H9 (cell line): ENCODE data around the gene LONP2. TPM values are rescaled to one million over a fixed set of nuclear protein-coding genes. Genes with fewer than 3 reads are reported as not detected.

Experiments used
- DNase-seq: peaks from one replicate; pipeline ENCODE4 v3.0.0-alpha.2; 2017
- H2AFZ ChIP-seq: one replicate; pipeline ENCODE4 v1.6.1; 2013; ENCODE audit warnings: mild to moderate bottlenecking, low read length, control low read depth, moderate library complexity
- H2AK5ac ChIP-seq: 2 replicates; pipeline ENCODE4 v1.6.1; 2013; ENCODE audit warnings: low read length, control low read depth, mixed read lengths; ENCODE audit not compliant: insufficient read length
- H2BK120ac ChIP-seq: one replicate; pipeline ENCODE4 v1.6.1; 2013; ENCODE audit warnings: low read depth, mild to moderate bottlenecking, low read length, control low read depth, inconsistent platforms; ENCODE audit not compliant: poor library complexity, severe bottlenecking
- H2BK12ac ChIP-seq: 2 replicates; pipeline ENCODE4 v1.6.1; 2013; ENCODE audit warnings: low read length, control low read depth, mixed read lengths, low read depth; ENCODE audit not compliant: insufficient read length
- H2BK15ac ChIP-seq: 2 replicates; pipeline ENCODE4 v1.6.1; 2013; ENCODE audit warnings: low read depth, low read length, control low read depth
- H2BK20ac ChIP-seq: one replicate; pipeline ENCODE4 v1.6.1; 2013; ENCODE audit warnings: low read depth, mild to moderate bottlenecking, low read length, control low read depth, inconsistent platforms; ENCODE audit not compliant: poor library complexity, severe bottlenecking
- H2BK5ac ChIP-seq: 2 replicates; pipeline ENCODE4 v1.6.1; 2013; ENCODE audit warnings: low read length, control low read depth, mixed read lengths; ENCODE audit not compliant: insufficient read length
- H3K14ac ChIP-seq: 2 replicates; pipeline ENCODE4 v1.6.1; 2013; ENCODE audit warnings: low read length, control low read depth; ENCODE audit not compliant: insufficient read depth
- H3K18ac ChIP-seq: 2 replicates; pipeline ENCODE4 v1.6.1; 2013; ENCODE audit warnings: low read depth, mild to moderate bottlenecking, mixed read lengths, low read length, control low read depth; ENCODE audit not compliant: insufficient read length
- H3K23ac ChIP-seq: 2 replicates; pipeline ENCODE4 v1.6.1; 2013; ENCODE audit warnings: low read length, control low read depth, mixed read lengths, low read depth; ENCODE audit not compliant: insufficient read length
- H3K23me2 ChIP-seq: 2 replicates; pipeline ENCODE4 v1.6.1; 2013; ENCODE audit warnings: low read depth, mild to moderate bottlenecking, mixed read lengths, low read length, control low read depth; ENCODE audit not compliant: insufficient read length, poor library complexity, severe bottlenecking
- H3K27ac ChIP-seq: 2 replicates; pipeline ENCODE4 v1.5.1; 2013; ENCODE audit warnings: low read length, control low read depth, mixed read lengths, low read depth; ENCODE audit not compliant: insufficient read length
- H3K27me3 ChIP-seq: 2 replicates; pipeline ENCODE4 v1.6.1; 2013; ENCODE audit warnings: low read length, control low read depth, inconsistent platforms; ENCODE audit not compliant: insufficient read depth
- H3K4ac ChIP-seq: 2 replicates; pipeline ENCODE4 v1.6.1; 2013; ENCODE audit warnings: low read depth, mild to moderate bottlenecking, control low read depth, inconsistent platforms, low read length, moderate library complexity
- H3K4me1 ChIP-seq: 2 replicates; pipeline ENCODE4 v1.6.1; 2013; ENCODE audit warnings: low read length, control low read depth, inconsistent platforms; ENCODE audit not compliant: insufficient read depth
- H3K4me2 ChIP-seq: 2 replicates; pipeline ENCODE4 v1.6.1; 2013; ENCODE audit warnings: low read length, control low read depth, mixed read lengths; ENCODE audit not compliant: insufficient read length, insufficient read depth
- H3K56ac ChIP-seq: 2 replicates; pipeline ENCODE4 v1.6.1; 2013; ENCODE audit warnings: low read depth, mild to moderate bottlenecking, mixed read lengths, low read length, control low read depth; ENCODE audit not compliant: insufficient read length
- H3K79me1 ChIP-seq: 2 replicates; pipeline ENCODE4 v1.6.1; 2013; ENCODE audit warnings: low read depth, mild to moderate bottlenecking, moderate library complexity, low read length, control low read depth, inconsistent platforms; ENCODE audit not compliant: insufficient read depth, poor library complexity, severe bottlenecking
- H3K79me2 ChIP-seq: 2 replicates; pipeline ENCODE4 v1.6.1; 2013; ENCODE audit warnings: low read length, control low read depth, inconsistent platforms; ENCODE audit not compliant: insufficient read depth
- H3K9ac ChIP-seq: 2 replicates; pipeline ENCODE4 v1.6.1; 2013; ENCODE audit warnings: low read length, control low read depth, mixed read lengths; ENCODE audit not compliant: insufficient read length; ENCODE audit errors: extremely low read depth
- H3K9me3 ChIP-seq: one replicate; pipeline ENCODE4 v1.6.1; 2013; ENCODE audit warnings: low read depth, low read length, inconsistent platforms; ENCODE audit not compliant: control insufficient read depth
- H3T11ph ChIP-seq: one replicate; pipeline ENCODE4 v1.6.1; 2013; ENCODE audit warnings: mild to moderate bottlenecking, low read length, control low read depth, inconsistent platforms
- H4K20me1 ChIP-seq: one replicate; pipeline ENCODE4 v1.6.1; 2013; ENCODE audit not compliant: control insufficient read depth, insufficient read length, insufficient read depth
- H4K5ac ChIP-seq: 2 replicates; pipeline ENCODE4 v1.6.1; 2013; ENCODE audit warnings: low read depth, mild to moderate bottlenecking, mixed read lengths, low read length, control low read depth; ENCODE audit not compliant: insufficient read length
- H4K8ac ChIP-seq: replicated peaks from 2 replicates; pipeline ENCODE4 v1.6.1; 2013; ENCODE audit warnings: low read length, control low read depth, mixed read lengths, low read depth; ENCODE audit not compliant: insufficient read length
- H4K91ac ChIP-seq: 2 replicates; pipeline ENCODE4 v1.6.1; 2013; ENCODE audit warnings: low read depth, mild to moderate bottlenecking, moderate library complexity, mixed read lengths, low read length, control low read depth; ENCODE audit not compliant: insufficient read length
- H3K27ac Mint-ChIP-seq, 3 experiments: 2 replicates in 2 of 3; 3 replicates in 1 of 3; pipeline ENCODE4 v1.8.0; 2020 to 2021; ENCODE audit warnings: mixed read lengths in 3 of 3, mild to moderate bottlenecking in 1 of 3, moderate library complexity in 1 of 3
- H3K27me3 Mint-ChIP-seq: 2 replicates; pipeline ENCODE4 v1.8.0; 2021; ENCODE audit warnings: low read depth, mild to moderate bottlenecking, moderate library complexity, mixed read lengths
- H3K36me3 Mint-ChIP-seq, 3 experiments: 2 replicates in 2 of 3; 3 replicates in 1 of 3; pipeline ENCODE4 v1.8.0; 2020 to 2021; ENCODE audit warnings: low read depth in 3 of 3, mixed read lengths in 3 of 3; ENCODE audit not compliant: insufficient read depth in 1 of 3
- H3K4me1 Mint-ChIP-seq, 2 experiments: 2 replicates each; pipeline ENCODE4 v1.8.0; 2020; ENCODE audit warnings: mixed read lengths in 2 of 2
- H3K4me3 Mint-ChIP-seq, 2 experiments: 2 replicates in 1 of 2; 3 replicates in 1 of 2; pipeline ENCODE4 v1.8.0; 2020 to 2021; ENCODE audit warnings: mild to moderate bottlenecking in 2 of 2, mixed read lengths in 2 of 2, moderate library complexity in 1 of 2
- H3K9me3 Mint-ChIP-seq, 2 experiments: 2 replicates in 1 of 2; 3 replicates in 1 of 2; pipeline ENCODE4 v1.8.0; 2020; ENCODE audit warnings: mild to moderate bottlenecking in 2 of 2, mixed read lengths in 2 of 2, moderate library complexity in 1 of 2
- CTCF ChIP-seq: fragments of 200-600 bp; sonication (generic); conservative IDR thresholded peaks from 3 replicates; pipeline ENCODE4 v1.8.0; 2021; ENCODE audit warnings: antibody characterized with exemption, mild to moderate bottlenecking
- WGBS: extraction: QIAGEN DNeasy Blood & Tissue Kit; methylation state at CpG from one replicate; pipeline ENCODE4 v1.1.7; 2013; ENCODE audit warnings: missing lambda C conversion rate, low lambda C conversion rate, mixed read lengths; ENCODE audit not compliant: insufficient read length; ENCODE audit errors: extremely low coverage; 5-methylcytosine and 5-hydroxymethylcytosine counted together
- total RNA-seq: library from RNA; stranded (reverse); gene quantifications from 2 replicates; pipeline ENCODE4 v1.2.1, GENCODE V29; 2021

The LONP2 gene
- total RNA-seq, 1 experiment from 2014 or later: 27.8 TPM

GRCh38 chr16:48383877-48384519 is 139.9 kb downstream of the LONP2 start:
- H3K27ac Mint-ChIP-seq: peak overlapping the region; percentile 85 to 99 (median 96)
- DNase-seq: no peak

More at GRCh38 chr16:48383877-48384519, 139.9 kb downstream of the LONP2 start:
- Histone ChIP-seq H3K79me1 (no peaks in the 10 kb centered on the region), H2BK5ac (no peak overlapping the region), H3K27me3 (no peaks in the 10 kb centered on the region), H3K23ac (no peak overlapping the region), H4K20me1 (no peaks in the 10 kb centered on the region), H3K4ac (peak overlapping the region; percentile 69; the same call in 1 of the 2 replicates), H3K4me2 (peak overlapping the region; percentile 99), H3K27ac (peak overlapping the region; percentile 65), H3K79me2 (peaks cover 49% of the 10 kb centered on the region), H4K91ac (no peak overlapping the region), H3K23me2 (peaks cover 10% of the 10 kb centered on the region), H2AFZ (no peak overlapping the region), H2BK20ac (no peak overlapping the region), H2BK120ac (no peak overlapping the region), H3T11ph (no peak overlapping the region), H3K14ac (peak overlapping the region; percentile 62; the same call in 1 of the 2 replicates), H2BK12ac (no peak overlapping the region), H3K56ac (no peak overlapping the region), H3K9me3 (no peaks in the 10 kb centered on the region), H2AK5ac (no peak overlapping the region), H3K18ac (peak overlapping the region; percentile 82), H2BK15ac (no peak overlapping the region), H3K4me1 (peaks cover 8% of the 10 kb centered on the region; the same call in 1 of the 2 replicates), H3K9ac (peak overlapping the region; percentile 90), H4K5ac (peak overlapping the region; percentile 12), H4K8ac (no peak overlapping the region)
- peak overlapping the region; percentile 90 to 99 for H3K4me3 Mint-ChIP-seq
- 0 out of 5 replicates have a peak, but pooled peaks cover 0 to 3% of the 10 kb centered on the region in 2 experiments for H3K9me3 Mint-ChIP-seq
- TF ChIP-seq CTCF: no peak
- peaks cover 33 to 51% of the 10 kb centered on the region in 2 experiments for H3K4me1 Mint-ChIP-seq
- H3K27me3 Mint-ChIP-seq: no peaks in the 10 kb centered on the region; the same call in 1 of the 2 replicates
- peaks cover 0 to 2% (median 0%) of the 10 kb centered on the region in 3 experiments; a peak in 2 of 7 replicates for H3K36me3 Mint-ChIP-seq
- no CpG with 5 or more reads among the region's 15 CpGs for WGBS
